ENCODE measurements around the gene ZNF318.
A peak's percentile ranks its signal among the peaks of the same experiment; 100 is the strongest.
"Not testable (repeated sequence)": the region's sequence is repeated elsewhere in the genome, so short reads cannot be mapped to it uniquely, and the experiment has no call there.

Gene ZNF318

GRCh38 chr6:43336382-43336781 is 33.1 kb downstream of the ZNF318 start:
- DNase-seq: peak in 3 of 58 donors; percentile 6 to 8 (median 7)

- DNase-seq: no peak
Observed at GRCh38 chr6:43335469-43335868, 34.0 kb downstream of the ZNF318 start.

- DNase-seq: no peak
Observed at GRCh38 chr6:43334466-43335095, 34.9 kb downstream of the ZNF318 start.

- no peak for DNase-seq
Observed at GRCh38 chr6:43331891-43332290, 37.6 kb downstream of the ZNF318 start.

GRCh38 chr6:43331470-43331869 is 38.0 kb downstream of the ZNF318 start:
- no peak for DNase-seq

- no peak for DNase-seq
Observed at GRCh38 chr6:43328528-43328927, 40.9 kb downstream of the ZNF318 start.

- no peak for DNase-seq
Observed at GRCh38 chr6:43325876-43326275, 43.6 kb downstream of the ZNF318 start.

- no peak for DNase-seq
Observed at GRCh38 chr6:43318011-43318410, 51.4 kb downstream of the ZNF318 start.

- DNase-seq: no peak
Observed at GRCh38 chr6:43313813-43314212, 55.6 kb downstream of the ZNF318 start.

GRCh38 chr6:43311666-43312065 is 57.8 kb downstream of the ZNF318 start:
- DNase-seq: no peak

GRCh38 chr6:43310624-43311023 is 58.8 kb downstream of the ZNF318 start:
- no peak for DNase-seq

GRCh38 chr6:43310134-43310533 is 59.3 kb downstream of the ZNF318 start:
- no peak for DNase-seq

GRCh38 chr6:43308990-43309477 is 60.4 kb downstream of the ZNF318 start:
- DNase-seq: no peak

- peak in 10 of 58 donors; percentile 6 to 34 (median 14) for DNase-seq
Observed at GRCh38 chr6:43308101-43308989, 61.1 kb downstream of the ZNF318 start, which contains the start of gene CRIP3. Gene CRIP3 (minus strand): TSS chr6:43308826. CDS start chr6:43308792, 34 bp downstream.

- no peak for DNase-seq
Observed at GRCh38 chr6:43307451-43308100, 61.9 kb downstream of the ZNF318 start.

GRCh38 chr6:43306086-43306485 is 63.4 kb downstream of the ZNF318 start:
- DNase-seq: no peak

- no peak for DNase-seq
Observed at GRCh38 chr6:43304882-43305281, 64.6 kb downstream of the ZNF318 start.

- no peak for DNase-seq
Observed at GRCh38 chr6:43304361-43304760, 65.1 kb downstream of the ZNF318 start.

GRCh38 chr6:43303751-43304331 is 65.6 kb downstream of the ZNF318 start:
- no peak for DNase-seq

- not testable (repeated sequence) for DNase-seq
Observed at GRCh38 chr6:43303006-43303405, 66.4 kb downstream of the ZNF318 start.

GRCh38 chr6:43302126-43302525 is 67.3 kb downstream of the ZNF318 start:
- no peak for DNase-seq

Data from anterior cingulate cortex (tissue), 58 donors.